HepG2 (cell line): Measurements from ENCODE around the gene ANTKMT. TPM values are rescaled to one million over a fixed set of nuclear protein-coding genes. Genes with fewer than 3 reads are reported as not detected.

ENCODE experiments used
- ATF1 ChIP-seq: IDR thresholded peaks from 2 replicates; pipeline ENCODE4 v1.6.1; 2016; ENCODE audit warnings: mild to moderate bottlenecking, control low read depth
- ATF6 ChIP-seq: sonication (generic); formaldehyde crosslinking; conservative IDR thresholded peaks from 2 replicates; pipeline ENCODE4 v1.4.0; 2020; ENCODE audit warnings: missing genetic modification reagents
- CSRNP2 ChIP-seq: sonication (generic); formaldehyde crosslinking; conservative IDR thresholded peaks from 2 replicates; pipeline ENCODE4 v1.8.0; 2022; ENCODE audit warnings: low read depth, missing genetic modification reagents
- GLI4 ChIP-seq: sonication (generic); formaldehyde crosslinking; IDR thresholded peaks from 2 replicates; pipeline ENCODE4 v1.5.1; 2020; ENCODE audit warnings: missing genetic modification reagents, mild to moderate bottlenecking, moderate library complexity, borderline replicate concordance
- NAIF1 ChIP-seq: sonication (generic); formaldehyde crosslinking; IDR thresholded peaks from 2 replicates; pipeline ENCODE4 v1.5.0; 2020; ENCODE audit warnings: mild to moderate bottlenecking, missing genetic modification reagents, borderline replicate concordance
- RXRB ChIP-seq: IDR thresholded peaks from 2 replicates; pipeline ENCODE4 v1.6.1; 2016; ENCODE audit warnings: borderline replicate concordance, missing genetic modification reagents, missing compliant biosample characterization
- TFDP2 ChIP-seq: sonication (generic); formaldehyde crosslinking; IDR thresholded peaks from 2 replicates; pipeline ENCODE4 v1.4.0; 2020; ENCODE audit warnings: missing genetic modification reagents
- ZNF207 ChIP-seq: fragments of 450-650 bp; IDR thresholded peaks from 2 replicates; pipeline ENCODE4 v1.6.1; 2016; ENCODE audit warnings: antibody characterized with exemption, borderline replicate concordance
- ZNF24 ChIP-seq: fragments of 450-650 bp; IDR thresholded peaks from 2 replicates; pipeline ENCODE4 v1.6.1; 2017; ENCODE audit warnings: antibody characterized with exemption, mild to moderate bottlenecking
- ZNF33B ChIP-seq: sonication (generic); formaldehyde crosslinking; IDR thresholded peaks from 2 replicates; pipeline ENCODE4 v1.5.1; 2020; ENCODE audit warnings: mild to moderate bottlenecking, missing genetic modification reagents
- ZNF678 ChIP-seq: sonication (generic); formaldehyde crosslinking; IDR thresholded peaks from 2 replicates; pipeline ENCODE4 v1.4.0; 2020; ENCODE audit warnings: mild to moderate bottlenecking, missing genetic modification reagents
- ZNF770 ChIP-seq: sonication (generic); formaldehyde crosslinking; IDR thresholded peaks from 2 replicates; pipeline ENCODE4 v1.5.0; 2020; ENCODE audit warnings: mild to moderate bottlenecking, missing genetic modification reagents
- ZNF788 ChIP-seq: sonication (generic); formaldehyde crosslinking; IDR thresholded peaks from 2 replicates; pipeline ENCODE4 v1.5.0; 2020; ENCODE audit warnings: mild to moderate bottlenecking, missing genetic modification reagents, borderline replicate concordance
- polyA plus RNA-seq, 8 experiments: library from polyadenylated mRNA; depleted of rRNA in 3 of 8; stranded (reverse) in 7 of 8; unstranded in 1 of 8; fragments of >200 nt; fragmentation: Illumina TruSeq in 4 of 8; extraction: Trizol in 4 of 8; gene quantifications; 2 replicates each; pipeline versions ENCODE4 v1.2.1 to v1.2.3, GENCODE V29; 2011 to 2016; ENCODE audit warnings: low read depth in 4 of 8, missing spikeins in 1 of 8, mixed read lengths in 1 of 8; ENCODE audit not compliant: insufficient read depth in 1 of 8
- total RNA-seq, 5 experiments: library from RNA; depleted of rRNA; stranded (reverse); fragments of >200 nt; fragmentation: Illumina TruSeq; extraction: Trizol; gene quantifications; 2 replicates each; pipeline ENCODE4 v1.2.3, GENCODE V29; 2016; ENCODE audit warnings: low read depth in 1 of 5
- TF ChIP-seq, protein P1 (sequence below): sonication (generic); formaldehyde crosslinking; IDR thresholded peaks from 2 replicates; pipeline ENCODE4 v1.9.0; 2022; ENCODE audit warnings: low read depth, missing genetic modification reagents
- TF ChIP-seq, protein P2 (sequence below): sonication (generic); formaldehyde crosslinking; IDR thresholded peaks from 2 replicates; pipeline ENCODE4 v1.4.0; 2020; ENCODE audit warnings: mild to moderate bottlenecking, missing genetic modification reagents

The ANTKMT gene
- total and polyA plus RNA-seq, 2 of the 13 experiments (the other 11 are each of a cell fraction or from before 2014, with no cell fraction given), result 7.5 to 47.8 TPM

GRCh38 chr16:740764-741505, 20.0 kb downstream of the ANTKMT start, which contains the start of gene CIAO3 (continued):
- TF ChIP-seq, protein P1, sequence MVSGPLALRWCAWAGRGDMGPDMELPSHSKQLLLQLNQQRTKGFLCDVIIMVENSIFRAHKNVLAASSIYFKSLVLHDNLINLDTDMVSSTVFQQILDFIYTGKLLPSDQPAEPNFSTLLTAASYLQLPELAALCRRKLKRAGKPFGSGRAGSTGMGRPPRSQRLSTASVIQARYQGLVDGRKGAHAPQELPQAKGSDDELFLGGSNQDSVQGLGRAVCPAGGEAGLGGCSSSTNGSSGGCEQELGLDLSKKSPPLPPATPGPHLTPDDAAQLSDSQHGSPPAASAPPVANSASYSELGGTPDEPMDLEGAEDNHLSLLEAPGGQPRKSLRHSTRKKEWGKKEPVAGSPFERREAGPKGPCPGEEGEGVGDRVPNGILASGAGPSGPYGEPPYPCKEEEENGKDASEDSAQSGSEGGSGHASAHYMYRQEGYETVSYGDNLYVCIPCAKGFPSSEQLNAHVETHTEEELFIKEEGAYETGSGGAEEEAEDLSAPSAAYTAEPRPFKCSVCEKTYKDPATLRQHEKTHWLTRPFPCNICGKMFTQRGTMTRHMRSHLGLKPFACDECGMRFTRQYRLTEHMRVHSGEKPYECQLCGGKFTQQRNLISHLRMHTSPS (CRISPR knock-in tag), result no peak
- TF ChIP-seq RXRB (CRISPR knock-in tag) (no peak), TFDP2 (CRISPR knock-in tag) (peak; percentile 84), ZNF33B (CRISPR knock-in tag) (peak; percentile 44; the same call in 1 of the 2 replicates), CSRNP2 (CRISPR knock-in tag) (0 out of 2 replicates have a peak, but pooled peaks have one; percentile 44), ZNF770 (CRISPR knock-in tag) (peak; percentile 46; the same call in 1 of the 2 replicates), ATF6 (CRISPR knock-in tag) (0 out of 2 replicates have a peak, but pooled peaks have one; percentile 76), ZNF788 (CRISPR knock-in tag) (peak; percentile 99), NAIF1 (CRISPR knock-in tag) (no peak), ATF1 (CRISPR knock-in tag) (peak; percentile 64), ZNF207 (no peak), GLI4 (peak; percentile 84; the same call in 1 of the 2 replicates), ZNF24 (no peak), ZNF678 (no peak)
- TF ChIP-seq, protein P2, sequence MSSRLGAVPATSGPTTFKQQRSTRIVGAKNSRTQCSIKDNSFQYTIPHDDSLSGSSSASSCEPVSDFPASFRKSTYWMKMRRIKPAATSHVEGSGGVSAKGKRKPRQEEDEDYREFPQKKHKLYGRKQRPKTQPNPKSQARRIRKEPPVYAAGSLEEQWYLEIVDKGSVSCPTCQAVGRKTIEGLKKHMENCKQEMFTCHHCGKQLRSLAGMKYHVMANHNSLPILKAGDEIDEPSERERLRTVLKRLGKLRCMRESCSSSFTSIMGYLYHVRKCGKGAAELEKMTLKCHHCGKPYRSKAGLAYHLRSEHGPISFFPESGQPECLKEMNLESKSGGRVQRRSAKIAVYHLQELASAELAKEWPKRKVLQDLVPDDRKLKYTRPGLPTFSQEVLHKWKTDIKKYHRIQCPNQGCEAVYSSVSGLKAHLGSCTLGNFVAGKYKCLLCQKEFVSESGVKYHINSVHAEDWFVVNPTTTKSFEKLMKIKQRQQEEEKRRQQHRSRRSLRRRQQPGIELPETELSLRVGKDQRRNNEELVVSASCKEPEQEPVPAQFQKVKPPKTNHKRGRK (CRISPR knock-in tag), result no peak
